Endothelial cell of umbilical vein (primary cell): ENCODE measurements around the gene C3. TPM values are rescaled to one million over a fixed set of nuclear protein-coding genes. Genes with fewer than 3 reads are reported as not detected.

Experiments used
- BruUV-seq: library from RNA; stranded (reverse); fragments of 400-500 nt; replicated peaks from 2 replicates; lab custom pipeline; 2021; lab: Mats Ljungman, UMichigan
- CTCF ChIA-PET: fragments of 300-600, 350-600 bp; sonication (Branson Sonifier 250); formaldehyde crosslinking; loops from one replicate; lab custom pipeline; 2021; ENCODE audit warnings: antibody characterized with exemption, inconsistent platforms; lab: Charles Lee
- POLR2A ChIA-PET: fragments of 300-600, 350-600 bp; sonication (Branson Sonifier 250); formaldehyde crosslinking; loops from one replicate; lab custom pipeline; 2021; ENCODE audit warnings: antibody characterized with exemption, inconsistent platforms; lab: Charles Lee
- DNase-seq: peaks from one replicate; pipeline ENCODE4 v3.0.0-alpha.2; 2011; ENCODE audit warnings: low read depth, low spot score
- FAIRE-seq: peaks from 2 replicates; lab custom pipeline; 2011; peaks lifted over from hg19 to GRCh38; lab: Jason Lieb, UNC
- H2AFZ ChIP-seq: 2 replicates; pipeline ENCODE4 v1.6.0; 2012; ENCODE audit warnings: low read depth, low read length, control low read depth, inconsistent platforms
- H3K27ac ChIP-seq: 2 replicates; pipeline ENCODE4 v1.5.1; 2011; ENCODE audit warnings: low read depth, mild to moderate bottlenecking, control low read depth, low read length, moderate library complexity; ENCODE audit not compliant: insufficient read depth
- H3K27me3 ChIP-seq, 2 experiments: 2 replicates each; pipeline versions ENCODE4 v1.6.0 to v1.6.1; 2011; ENCODE audit warnings: low read length in 2 of 2, mixed read lengths in 1 of 2; ENCODE audit not compliant: control insufficient read depth in 2 of 2, insufficient read depth in 2 of 2
- H3K36me3 ChIP-seq, 2 experiments: 2 replicates in 1 of 2; 3 replicates in 1 of 2; pipeline ENCODE4 v1.5.1; 2011; ENCODE audit warnings: low read length in 2 of 2, mild to moderate bottlenecking in 1 of 2, moderate library complexity in 1 of 2; ENCODE audit not compliant: control insufficient read depth in 2 of 2, insufficient read depth in 2 of 2; ENCODE audit errors: extremely low read depth in 1 of 2
- H3K4me1 ChIP-seq: 3 replicates; pipeline ENCODE4 v1.5.1; 2011; ENCODE audit warnings: mild to moderate bottlenecking, low read length; ENCODE audit not compliant: control insufficient read depth, insufficient read depth; ENCODE audit errors: extremely low read depth
- H3K4me2 ChIP-seq: 2 replicates; pipeline ENCODE4 v1.6.1; 2011; ENCODE audit warnings: low read length, control low read depth, mixed read lengths; ENCODE audit not compliant: insufficient read depth
- H3K4me3 ChIP-seq, 3 experiments: fragments of 200-600 bp in 1 of 3; sonication (generic), shearing (Covaris generic) in 1 of 3; replicated peaks in 1 of 3; 2 replicates each; pipeline ENCODE4 v1.5.1; 2011 to 2016; ENCODE audit warnings: control low read depth in 3 of 3, low read length in 3 of 3, mild to moderate bottlenecking in 2 of 3, inconsistent platforms in 1 of 3, low read depth in 1 of 3, moderate library complexity in 1 of 3; ENCODE audit not compliant: insufficient read depth in 1 of 3
- H3K79me2 ChIP-seq: 2 replicates; pipeline ENCODE4 v1.6.0; 2012; ENCODE audit warnings: low read length, inconsistent platforms; ENCODE audit not compliant: control insufficient read depth, insufficient read depth
- H3K9ac ChIP-seq: replicated peaks from 2 replicates; pipeline ENCODE3; 2011; ENCODE audit warnings: low read length, control low read depth; ENCODE audit not compliant: insufficient read depth; ENCODE audit errors: extremely low read depth
- H3K9me1 ChIP-seq: replicated peaks from 3 replicates; pipeline ENCODE4 v1.6.0; 2011; ENCODE audit warnings: mild to moderate bottlenecking, low read length; ENCODE audit not compliant: control insufficient read depth, insufficient read depth; ENCODE audit errors: extremely low read depth
- H3K9me3 ChIP-seq: replicated peaks from 2 replicates; pipeline ENCODE4 v1.5.1; 2012; ENCODE audit warnings: low read length, inconsistent platforms; ENCODE audit not compliant: control insufficient read depth, insufficient read depth
- H4K20me1 ChIP-seq: replicated peaks from 2 replicates; pipeline ENCODE3; 2011; ENCODE audit warnings: mild to moderate bottlenecking, low read length; ENCODE audit not compliant: control insufficient read depth, insufficient read depth; ENCODE audit errors: extremely low read depth
- CTCF ChIP-seq, 2 donors: IDR thresholded peaks; 1 replicate in 1 of 2; 2 replicates in 1 of 2; pipeline ENCODE4 v1.5.1; 2011; ENCODE audit warnings: low read length in 2 of 2, mild to moderate bottlenecking in 2 of 2, moderate library complexity in 2 of 2, control low read depth in 1 of 2, inconsistent platforms in 1 of 2, low read depth in 1 of 2; ENCODE audit not compliant: insufficient read depth in 1 of 2; ENCODE audit errors: extremely low read depth in 1 of 2
- EZH2 ChIP-seq: IDR thresholded peaks from 2 replicates; pipeline ENCODE4 v1.6.1; 2012; ENCODE audit warnings: borderline replicate concordance, low read depth, mild to moderate bottlenecking, moderate library complexity, low read length, inconsistent platforms; ENCODE audit not compliant: severe bottlenecking
- FOS ChIP-seq: IDR thresholded peaks from 2 replicates; pipeline ENCODE4 v1.6.1; 2011; ENCODE audit warnings: mild to moderate bottlenecking, low read length, moderate library complexity, borderline replicate concordance; ENCODE audit not compliant: insufficient read depth
- GATA2 ChIP-seq: IDR thresholded peaks from 2 replicates; pipeline ENCODE4 v1.7.0; 2011; ENCODE audit warnings: low read depth, mild to moderate bottlenecking, moderate library complexity, mixed read lengths, low read length; ENCODE audit not compliant: insufficient read length, insufficient read depth
- JUN ChIP-seq: IDR thresholded peaks from 2 replicates; pipeline ENCODE4 v1.6.1; 2011; ENCODE audit warnings: borderline replicate concordance, low read depth; ENCODE audit not compliant: insufficient read length, insufficient read depth
- MYC ChIP-seq: IDR thresholded peaks from one replicate; pipeline ENCODE4 v1.6.1; 2011; ENCODE audit warnings: mild to moderate bottlenecking, low read depth, low read length
- POLR2A ChIP-seq: IDR thresholded peaks from 2 replicates; pipeline ENCODE4 v1.6.1; 2012; ENCODE audit warnings: low read depth, mild to moderate bottlenecking, control low read depth, low read length
- POLR2AphosphoS5 ChIP-seq: IDR thresholded peaks from 2 replicates; pipeline ENCODE4 v1.6.1; 2012; ENCODE audit warnings: low read depth, mild to moderate bottlenecking, control low read depth, low read length, moderate library complexity; ENCODE audit not compliant: insufficient read depth
- dilution Hi-C: fragments of 300-500 bp; cut with MboI; formaldehyde crosslinking; loops from one replicate; pipeline ENCODE4 v1.15.0; 2019; ENCODE audit warnings: low sequenced_read_pairs; ENCODE audit not compliant: extremely low pct_ligation_motif_present
- intact Hi-C: fragments of 100-400 bp; cut with micrococcal nuclease; formaldehyde crosslinking; loops from one replicate; pipeline ENCODE4 v1.10.0; 2022
- polyA plus RNA-seq, 4 experiments: library from polyadenylated mRNA; depleted of rRNA in 3 of 4; stranded (reverse) in 3 of 4; unstranded in 1 of 4; fragments of >200 nt; gene quantifications; 2 replicates each; pipeline versions ENCODE4 v1.2.1 to v1.2.3, GENCODE V29; 2011 to 2012; ENCODE audit warnings: missing spikeins in 1 of 4
- total RNA-seq: library from RNA; stranded (reverse); gene quantifications from 2 replicates; pipeline ENCODE4 v1.2.3, GENCODE V29; 2021
- TF ChIP-seq, protein P1 (sequence below): IDR thresholded peaks from 2 replicates; pipeline ENCODE4 v1.6.1; 2011; ENCODE audit not compliant: insufficient read depth, insufficient read length

Gene C3
- total and polyA plus RNA-seq, 2 donors (not counting 3 experiments of a cell fraction or from before 2014, with no cell fraction given) = 0.23 TPM; not detected in 1

DNA sequence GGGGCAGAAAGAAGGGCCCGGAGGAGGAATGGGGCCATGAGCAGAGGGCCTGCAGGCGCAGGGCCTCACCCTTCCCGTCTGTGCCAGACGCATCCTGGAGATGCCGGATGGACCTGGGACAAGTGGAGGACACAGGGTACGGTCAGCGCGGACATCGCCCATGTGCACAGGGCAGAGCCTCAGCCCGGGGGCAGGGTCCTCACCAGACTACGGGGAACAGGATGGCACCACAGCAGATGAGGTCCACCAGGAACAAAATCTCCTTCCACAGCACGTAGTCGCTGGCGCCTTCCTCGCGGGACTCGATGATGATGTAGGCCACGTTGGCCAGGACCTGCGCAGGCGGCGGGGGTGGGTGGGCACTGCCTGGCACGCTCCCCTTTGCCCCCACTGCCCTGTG, 11.4 kb upstream of the C3 start:
- H3K4me3 ChIP-seq = no peak overlapping the region
- peaks cover 3% of the 10 kb centered on the region for H3K79me2 ChIP-seq
- no peak overlapping the region for H3K27ac ChIP-seq
- H4K20me1 ChIP-seq = no peaks in the 10 kb centered on the region
- dilution Hi-C loops (no loop called here), intact Hi-C loops (loop anchor here (10.0 kb wide), 2 partner anchors 57 to 307 kb away; partner anchors contain the start of genes KHSRP and TNFSF14)
- TF ChIP-seq, protein P1, sequence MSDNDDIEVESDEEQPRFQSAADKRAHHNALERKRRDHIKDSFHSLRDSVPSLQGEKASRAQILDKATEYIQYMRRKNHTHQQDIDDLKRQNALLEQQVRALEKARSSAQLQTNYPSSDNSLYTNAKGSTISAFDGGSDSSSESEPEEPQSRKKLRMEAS = no peak
- TF ChIP-seq MYC (no peak), EZH2 (no peak), POLR2A (no peak), FOS (no peak), JUN (no peak), GATA2 (no peak), POLR2AphosphoS5 (no peak), CTCF (IDR thresholded peaks at IDR 0.05; ENCODE audit: extremely low read depth in 1 of 2, insufficient read depth in 1 of 2, low read depth in 1 of 2, low read length in 2 of 2) (no peak)
- peaks cover 26% of the 10 kb centered on the region for H3K4me1 ChIP-seq
- no peak overlapping the region for H2AFZ ChIP-seq
- no peak for DNase-seq
- no peaks in the 10 kb centered on the region for H3K27me3 ChIP-seq
- FAIRE-seq = no peak
- POLR2A ChIA-PET = no interaction called here
- CTCF ChIA-PET = no interaction called here
- H3K9ac ChIP-seq = no peak overlapping the region
- H3K36me3 ChIP-seq = peaks cover 0 to 5% of the 10 kb centered on the region in 2 experiments
- BruUV-seq = no TSS peak
- no peaks in the 10 kb centered on the region for H3K9me1 ChIP-seq
- H3K4me2 ChIP-seq = no peak overlapping the region
- no peaks in the 10 kb centered on the region for H3K9me3 ChIP-seq
